Endodermal cell (in vitro differentiated cells): ENCODE data around the gene KRT84. TPM values are rescaled to one million over a fixed set of nuclear protein-coding genes. Genes with fewer than 3 reads are reported as not detected.

Source experiments
- DNase-seq: peaks from one replicate; pipeline ENCODE4 v3.0.0-alpha.2; 2017
- H3K27ac ChIP-seq: 2 replicates; pipeline ENCODE4 v1.5.1; 2013; ENCODE audit warnings: mild to moderate bottlenecking, low read depth, low read length, moderate library complexity
- H3K27me3 ChIP-seq: 2 replicates; pipeline ENCODE4 v1.6.1; 2013; ENCODE audit warnings: mild to moderate bottlenecking, low read length, moderate library complexity; ENCODE audit not compliant: insufficient read depth, control insufficient read depth, poor library complexity, severe bottlenecking
- H3K36me3 ChIP-seq: 2 replicates; pipeline ENCODE4 v1.7.0; 2013; ENCODE audit warnings: mild to moderate bottlenecking, low read length, moderate library complexity; ENCODE audit not compliant: control insufficient read depth, insufficient read depth
- H3K4me1 ChIP-seq: one replicate; pipeline ENCODE4 v1.7.0; 2013; ENCODE audit warnings: low read length; ENCODE audit not compliant: control insufficient read depth, insufficient read depth
- H3K4me3 ChIP-seq: 2 replicates; pipeline ENCODE4 v1.5.1; 2013; ENCODE audit warnings: mild to moderate bottlenecking, low read length, moderate library complexity
- H3K9ac ChIP-seq: 2 replicates; pipeline ENCODE4 v1.6.1; 2013; ENCODE audit warnings: mild to moderate bottlenecking, low read length, moderate library complexity; ENCODE audit not compliant: poor library complexity, severe bottlenecking; ENCODE audit errors: extremely low read depth
- H3K9me3 ChIP-seq: 2 replicates; pipeline ENCODE4 v1.6.1; 2013; ENCODE audit warnings: mild to moderate bottlenecking, low read length, moderate library complexity; ENCODE audit not compliant: control insufficient read depth
- H3K27ac Mint-ChIP-seq: 2 replicates; pipeline ENCODE4 v1.8.0; 2020; ENCODE audit warnings: mixed read lengths
- H3K27me3 Mint-ChIP-seq: 2 replicates; pipeline ENCODE4 v1.8.0; 2021; ENCODE audit warnings: mild to moderate bottlenecking, mixed read lengths; ENCODE audit not compliant: insufficient read depth
- H3K36me3 Mint-ChIP-seq: 2 replicates; pipeline ENCODE4 v1.8.0; 2020; ENCODE audit warnings: low read depth, mixed read lengths
- H3K4me1 Mint-ChIP-seq: 2 replicates; pipeline ENCODE4 v1.8.0; 2020; ENCODE audit warnings: mixed read lengths
- H3K4me3 Mint-ChIP-seq: 2 replicates; pipeline ENCODE4 v1.8.0; 2020; ENCODE audit warnings: mild to moderate bottlenecking, moderate library complexity, mixed read lengths
- H3K9me3 Mint-ChIP-seq: 2 replicates; pipeline ENCODE4 v1.8.0; 2020; ENCODE audit warnings: mild to moderate bottlenecking, mixed read lengths
- CTCF ChIP-seq: fragments of 200-600 bp; sonication (generic); conservative IDR thresholded peaks from 2 replicates; pipeline ENCODE4 v1.5.0; 2021; ENCODE audit warnings: antibody characterized with exemption, mild to moderate bottlenecking
- WGBS, 2 experiments: methylation state at CpG; one replicate each; pipeline versions ENCODE4 v1.1.5 to v1.1.7; 2013; ENCODE audit warnings: missing lambda C conversion rate in 2 of 2, mixed read lengths in 1 of 2; ENCODE audit not compliant: insufficient coverage in 1 of 2, insufficient read length in 1 of 2; 5-methylcytosine and 5-hydroxymethylcytosine counted together
- total RNA-seq, 2 donors: library from RNA; stranded (reverse); fragmentation: NEBNext Ultra II Directional in 1 of 2; extraction: Animal tissue kit (Norgen Biotek cat#: 25700) in 1 of 2; gene quantifications; 2 replicates in 1 of 2; 3 replicates in 1 of 2; pipeline ENCODE4 v1.2.1, GENCODE V29; 2021

Gene KRT84
- total RNA-seq, 2 donors from 2014 or later = not detected

- H3K4me1 ChIP-seq = no peaks in the 10 kb centered on the region
- 94 to 97% methylated on average over 3 of the region's 4 CpGs for WGBS, 2 experiments
- H3K9ac ChIP-seq = no peak overlapping the region
- H3K27ac Mint-ChIP-seq = no peak overlapping the region
- no peaks in the 10 kb centered on the region for H3K9me3 ChIP-seq
- no peak overlapping the region for H3K4me3 ChIP-seq
- H3K4me3 Mint-ChIP-seq = no peak overlapping the region
- H3K9me3 Mint-ChIP-seq = no peaks in the 10 kb centered on the region
- DNase-seq = no peak
- H3K27ac ChIP-seq = no peak overlapping the region
- no peak for TF ChIP-seq CTCF
- peaks cover 2% of the 10 kb centered on the region for H3K27me3 Mint-ChIP-seq
- H3K36me3 ChIP-seq = no peaks in the 10 kb centered on the region
- H3K36me3 Mint-ChIP-seq = no peaks in the 10 kb centered on the region
- peaks cover 7% of the 10 kb centered on the region for H3K4me1 Mint-ChIP-seq
- H3K27me3 ChIP-seq = no peaks in the 10 kb centered on the region
Measured at GRCh38 chr12:52335598-52336262, 49.7 kb downstream of the KRT84 start.

GRCh38 chr12:52334185-52334584 is 51.3 kb downstream of the KRT84 start:
- H3K27ac ChIP-seq = no peak overlapping the region
- peaks cover 7% of the 10 kb centered on the region for H3K4me1 Mint-ChIP-seq
- no peaks in the 10 kb centered on the region for H3K4me1 ChIP-seq
- WGBS, 2 experiments = 89 to 91% methylated on average over 2 of the region's 3 CpGs
- H3K9me3 ChIP-seq = no peaks in the 10 kb centered on the region
- peaks cover 5% of the 10 kb centered on the region for H3K27me3 Mint-ChIP-seq
- no peak overlapping the region for H3K27ac Mint-ChIP-seq
- no peak for DNase-seq
- no peak overlapping the region for H3K4me3 Mint-ChIP-seq
- TF ChIP-seq CTCF = no peak
- H3K36me3 ChIP-seq = no peaks in the 10 kb centered on the region
- no peaks in the 10 kb centered on the region for H3K9me3 Mint-ChIP-seq
- no peak overlapping the region for H3K9ac ChIP-seq
- no peaks in the 10 kb centered on the region for H3K36me3 Mint-ChIP-seq
- no peaks in the 10 kb centered on the region for H3K27me3 ChIP-seq
- H3K4me3 ChIP-seq = no peak overlapping the region

GRCh38 chr12:52333321-52333720 is 52.1 kb downstream of the KRT84 start:
- H3K27me3 Mint-ChIP-seq = peaks cover 5% of the 10 kb centered on the region

More at GRCh38 chr12:52333321-52333720, 52.1 kb downstream of the KRT84 start:
- H3K4me1 ChIP-seq = no peaks in the 10 kb centered on the region
- no peak for TF ChIP-seq CTCF
- no peaks in the 10 kb centered on the region for H3K27me3 ChIP-seq
- no peaks in the 10 kb centered on the region for H3K36me3 ChIP-seq
- no peak overlapping the region for H3K27ac Mint-ChIP-seq
- H3K9me3 ChIP-seq = no peaks in the 10 kb centered on the region
- H3K4me3 ChIP-seq = no peak overlapping the region
- H3K4me1 Mint-ChIP-seq = peaks cover 7% of the 10 kb centered on the region
- WGBS, 2 experiments = 77% methylated on average over 3 of the region's 3 CpGs
- DNase-seq = no peak
- no peak overlapping the region for H3K9ac ChIP-seq
- no peak overlapping the region for H3K4me3 Mint-ChIP-seq
- no peaks in the 10 kb centered on the region for H3K36me3 Mint-ChIP-seq
- H3K9me3 Mint-ChIP-seq = no peaks in the 10 kb centered on the region
- H3K27ac ChIP-seq = no peak overlapping the region
